ENCODE data around the gene FAR2. TPM values are rescaled to one million over a fixed set of nuclear protein-coding genes. Genes with fewer than 3 reads are reported as not detected.

The FAR2 gene
- polyA plus RNA-seq, 1 of the 3 experiments (the other 2 are of a cell fraction) = 7.4 TPM

DNA sequence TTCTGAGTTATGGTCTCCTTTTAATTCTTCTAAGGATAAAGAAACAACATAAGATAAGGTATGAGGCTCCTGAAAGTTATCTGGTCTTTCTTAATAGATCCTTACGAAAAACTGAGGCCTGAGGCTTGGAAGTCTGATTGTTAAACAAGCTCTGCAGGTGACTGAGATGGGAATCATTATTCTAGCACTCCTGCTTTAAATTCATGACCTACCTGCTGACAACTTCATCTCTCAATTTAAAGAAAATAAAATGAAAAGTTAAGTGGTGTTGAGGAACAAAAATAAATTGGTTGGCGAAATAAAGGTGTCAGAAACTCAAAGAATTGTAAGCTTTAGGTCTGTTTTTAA, 80.1 kb downstream of the FAR2 start:
- DNase-seq = no peak
- WGBS (ENCODE audit: low lambda C conversion rate) = 56% methylated on average over 2 of the region's 2 CpGs

DNA sequence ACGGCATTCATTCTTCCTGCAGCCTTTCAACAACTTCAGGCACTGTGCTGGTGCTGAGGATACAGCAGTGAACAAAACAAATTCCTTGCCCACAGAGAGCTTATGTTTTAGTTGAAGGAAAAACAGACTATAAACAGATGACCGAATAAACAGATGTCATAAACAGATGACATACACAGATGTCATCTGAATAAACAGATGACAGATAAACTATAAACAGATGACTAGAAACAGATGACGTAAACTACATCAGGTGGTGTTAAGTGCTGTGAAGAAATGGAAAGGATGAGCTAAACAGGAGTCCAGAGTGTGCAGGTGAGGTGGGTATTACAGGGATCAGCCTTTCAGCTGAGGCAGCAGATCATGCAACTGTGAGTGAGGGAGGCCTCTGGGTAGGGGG, 80.9 kb downstream of the FAR2 start:
- no peak overlapping the region for H3K9ac ChIP-seq
- H3K4me2 ChIP-seq = no peak overlapping the region
- H3K4me3 ChIP-seq (ENCODE audit: low read depth in 2 of 2, low read length in 1 of 2) = no peak overlapping the region
- no peaks in the 10 kb centered on the region for H3K79me2 ChIP-seq (ENCODE audit: insufficient read depth)
- no peak overlapping the region for H3K27ac ChIP-seq (ENCODE audit: low read depth in 2 of 2, low read length in 1 of 2)
- ChIA-PET POLR2A (no interaction called here), CTCF (interaction anchor here (0.8 to 1.1 kb wide), 2 partner anchors 10 to 87 kb away, joined by 4 to 5 read pairs; no protein-coding TSS in a partner anchor)
- TF ChIP-seq TEAD4 (IDR thresholded peaks at IDR 0.05; ENCODE audit: borderline replicate concordance, insufficient read depth) = no peak
- no peaks in the 10 kb centered on the region for H3K9me3 ChIP-seq
- no peak for DNase-seq
- no peaks in the 10 kb centered on the region for H4K20me1 ChIP-seq (ENCODE audit: insufficient read depth)
- no peak overlapping the region for H2AFZ ChIP-seq (ENCODE audit: low read depth)
- H3K9me2 ChIP-seq = no peaks in the 10 kb centered on the region
- H3K27me3 ChIP-seq (ENCODE audit: insufficient read depth) = no peaks in the 10 kb centered on the region
- H3F3A ChIP-seq (replicated peaks; ENCODE audit: insufficient read depth) = no peaks in the 10 kb centered on the region
- 75% methylated on average over 3 of the region's 3 CpGs for WGBS (ENCODE audit: low lambda C conversion rate)
- no peaks in the 10 kb centered on the region for H3K36me3 ChIP-seq (replicated peaks in 1 of 2; ENCODE audit: control insufficient read depth in 1 of 2, insufficient read depth in 2 of 2, low read length in 1 of 2)
- H3K4me1 ChIP-seq (ENCODE audit: control insufficient read depth in 1 of 2, insufficient read depth in 2 of 2, low read depth in 1 of 2, low read length in 1 of 2) = peaks cover 0 to under 1% of the 10 kb centered on the region in 2 experiments; a peak in 3 of 4 replicates

More for the DNA sequence above, 80.1 kb downstream of the FAR2 start:
- H3K9ac ChIP-seq = no peak overlapping the region
- no peaks in the 10 kb centered on the region for H3K9me3 ChIP-seq
- TF ChIP-seq RXRA (IDR thresholded peaks at IDR 0.05; ENCODE audit: borderline replicate concordance, low read depth) (no peak), SMC3 (IDR thresholded peaks at IDR 0.05; ENCODE audit: low read depth, low read length) (no peak), EZH2phosphoT487 (IDR thresholded peaks at IDR 0.05; ENCODE audit: borderline replicate concordance, low read depth) (no peak), YY1 (IDR thresholded peaks at IDR 0.05; ENCODE audit: low read depth) (no peak), TEAD4 (IDR thresholded peaks at IDR 0.05; ENCODE audit: borderline replicate concordance, insufficient read depth) (no peak), NRF1 (IDR thresholded peaks at IDR 0.05; ENCODE audit: low read depth, low read length) (no peak), NFIC (IDR thresholded peaks at IDR 0.05; ENCODE audit: borderline replicate concordance) (no peak), GABPA (IDR thresholded peaks at IDR 0.05; ENCODE audit: low read depth) (no peak)
- no peak overlapping the region for H2AFZ ChIP-seq (ENCODE audit: low read depth)
- no peaks in the 10 kb centered on the region for H3K79me2 ChIP-seq (ENCODE audit: insufficient read depth)
- no peaks in the 10 kb centered on the region for H3F3A ChIP-seq (replicated peaks; ENCODE audit: insufficient read depth)
- no peaks in the 10 kb centered on the region for H3K27me3 ChIP-seq (ENCODE audit: insufficient read depth)
- no peak overlapping the region for H3K27ac ChIP-seq (ENCODE audit: low read depth in 2 of 2, low read length in 1 of 2)
- CTCF ChIA-PET = no interaction called here
- no peaks in the 10 kb centered on the region for H3K9me2 ChIP-seq
- H4K20me1 ChIP-seq (ENCODE audit: insufficient read depth) = no peaks in the 10 kb centered on the region
- H3K4me3 ChIP-seq (ENCODE audit: low read depth in 2 of 2, low read length in 1 of 2) = no peak overlapping the region
- peaks cover 0 to 5% of the 10 kb centered on the region in 2 experiments; a peak in 3 of 4 replicates for H3K4me1 ChIP-seq (ENCODE audit: control insufficient read depth in 1 of 2, insufficient read depth in 2 of 2, low read depth in 1 of 2, low read length in 1 of 2)
- no peaks in the 10 kb centered on the region for H3K36me3 ChIP-seq (replicated peaks in 1 of 2; ENCODE audit: control insufficient read depth in 1 of 2, insufficient read depth in 2 of 2, low read length in 1 of 2)
- POLR2A ChIA-PET = no interaction called here
- no peak overlapping the region for H3K4me2 ChIP-seq

DNA sequence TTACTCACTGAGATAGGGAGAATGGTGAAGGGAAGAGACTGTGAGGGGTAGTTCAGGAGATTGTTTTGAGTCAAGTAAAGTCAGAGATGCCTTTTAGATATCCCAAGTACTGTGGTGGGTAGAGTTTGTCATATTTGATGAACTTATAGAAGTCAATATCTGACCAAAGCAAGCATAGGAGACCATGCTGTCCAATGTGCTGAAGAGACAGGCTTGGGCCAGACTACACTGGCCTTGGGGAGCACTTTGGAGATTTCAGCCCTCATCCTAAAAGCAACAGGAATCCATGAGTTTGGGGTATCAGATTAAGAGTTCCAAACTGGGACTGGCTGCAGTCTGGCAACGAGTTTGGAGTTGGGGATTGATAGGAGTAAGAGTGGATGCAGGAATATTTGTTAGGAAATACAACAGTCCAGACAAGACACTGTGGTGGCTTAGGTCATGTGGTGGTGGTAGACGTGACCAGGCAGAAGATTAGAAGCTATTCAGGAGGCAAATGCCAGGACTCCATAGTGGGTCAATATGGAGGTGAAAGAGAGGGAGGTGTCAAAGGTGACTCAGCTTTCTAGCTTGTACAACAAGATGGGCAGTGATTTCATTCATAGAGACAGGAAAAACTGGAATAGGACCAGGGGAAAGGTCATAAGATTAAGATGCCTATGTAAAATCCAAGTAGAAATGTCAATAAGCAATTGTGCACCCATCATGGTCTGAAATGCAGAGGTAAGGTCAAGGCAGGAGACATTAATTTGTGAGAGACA, 81.9 kb downstream of the FAR2 start:
- Histone ChIP-seq H3K4me3 (ENCODE audit: low read depth in 2 of 2, low read length in 1 of 2) (no peak overlapping the region), H3K4me2 (no peak overlapping the region), H2AFZ (ENCODE audit: low read depth) (no peak overlapping the region), H4K20me1 (ENCODE audit: insufficient read depth) (no peaks in the 10 kb centered on the region), H3K36me3 (replicated peaks in 1 of 2; ENCODE audit: control insufficient read depth in 1 of 2, insufficient read depth in 2 of 2, low read length in 1 of 2) (no peaks in the 10 kb centered on the region), H3K4me1 (ENCODE audit: control insufficient read depth in 1 of 2, insufficient read depth in 2 of 2, low read depth in 1 of 2, low read length in 1 of 2) (peaks cover 0 to 7% of the 10 kb centered on the region in 2 experiments; a peak in 2 of 4 replicates), H3K27me3 (ENCODE audit: insufficient read depth) (no peaks in the 10 kb centered on the region), H3K9me3 (no peaks in the 10 kb centered on the region), H3K9ac (no peak overlapping the region), H3K9me2 (no peaks in the 10 kb centered on the region), H3K27ac (ENCODE audit: low read depth in 2 of 2, low read length in 1 of 2) (no peak overlapping the region), H3K79me2 (ENCODE audit: insufficient read depth) (no peaks in the 10 kb centered on the region), H3F3A (replicated peaks; ENCODE audit: insufficient read depth) (peaks cover 4% of the 10 kb centered on the region)
- TF ChIP-seq, protein P1, sequence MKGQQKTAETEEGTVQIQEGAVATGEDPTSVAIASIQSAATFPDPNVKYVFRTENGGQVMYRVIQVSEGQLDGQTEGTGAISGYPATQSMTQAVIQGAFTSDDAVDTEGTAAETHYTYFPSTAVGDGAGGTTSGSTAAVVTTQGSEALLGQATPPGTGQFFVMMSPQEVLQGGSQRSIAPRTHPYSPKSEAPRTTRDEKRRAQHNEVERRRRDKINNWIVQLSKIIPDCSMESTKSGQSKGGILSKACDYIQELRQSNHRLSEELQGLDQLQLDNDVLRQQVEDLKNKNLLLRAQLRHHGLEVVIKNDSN (IDR thresholded peaks at IDR 0.05; ENCODE audit: borderline replicate concordance, low read depth) = no peak
- TF ChIP-seq, protein P2, sequence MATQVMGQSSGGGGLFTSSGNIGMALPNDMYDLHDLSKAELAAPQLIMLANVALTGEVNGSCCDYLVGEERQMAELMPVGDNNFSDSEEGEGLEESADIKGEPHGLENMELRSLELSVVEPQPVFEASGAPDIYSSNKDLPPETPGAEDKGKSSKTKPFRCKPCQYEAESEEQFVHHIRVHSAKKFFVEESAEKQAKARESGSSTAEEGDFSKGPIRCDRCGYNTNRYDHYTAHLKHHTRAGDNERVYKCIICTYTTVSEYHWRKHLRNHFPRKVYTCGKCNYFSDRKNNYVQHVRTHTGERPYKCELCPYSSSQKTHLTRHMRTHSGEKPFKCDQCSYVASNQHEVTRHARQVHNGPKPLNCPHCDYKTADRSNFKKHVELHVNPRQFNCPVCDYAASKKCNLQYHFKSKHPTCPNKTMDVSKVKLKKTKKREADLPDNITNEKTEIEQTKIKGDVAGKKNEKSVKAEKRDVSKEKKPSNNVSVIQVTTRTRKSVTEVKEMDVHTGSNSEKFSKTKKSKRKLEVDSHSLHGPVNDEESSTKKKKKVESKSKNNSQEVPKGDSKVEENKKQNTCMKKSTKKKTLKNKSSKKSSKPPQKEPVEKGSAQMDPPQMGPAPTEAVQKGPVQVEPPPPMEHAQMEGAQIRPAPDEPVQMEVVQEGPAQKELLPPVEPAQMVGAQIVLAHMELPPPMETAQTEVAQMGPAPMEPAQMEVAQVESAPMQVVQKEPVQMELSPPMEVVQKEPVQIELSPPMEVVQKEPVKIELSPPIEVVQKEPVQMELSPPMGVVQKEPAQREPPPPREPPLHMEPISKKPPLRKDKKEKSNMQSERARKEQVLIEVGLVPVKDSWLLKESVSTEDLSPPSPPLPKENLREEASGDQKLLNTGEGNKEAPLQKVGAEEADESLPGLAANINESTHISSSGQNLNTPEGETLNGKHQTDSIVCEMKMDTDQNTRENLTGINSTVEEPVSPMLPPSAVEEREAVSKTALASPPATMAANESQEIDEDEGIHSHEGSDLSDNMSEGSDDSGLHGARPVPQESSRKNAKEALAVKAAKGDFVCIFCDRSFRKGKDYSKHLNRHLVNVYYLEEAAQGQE (IDR thresholded peaks at IDR 0.05; ENCODE audit: low read depth, low read length) = peak; percentile 85
- CTCF ChIA-PET = interaction anchor here (1.1 kb wide), 1 partner anchor 86 kb away, joined by 5 read pairs; no protein-coding TSS in a partner anchor
- DNase-seq = no peak
- POLR2A ChIA-PET = no interaction called here
- WGBS (ENCODE audit: low lambda C conversion rate) = 68% methylated on average over 2 of the region's 2 CpGs
